Activated T-cell treated with anti-CD3 and anti-CD28 coated beads, Interleukin-2, amount 50 U/mL, for 48 hours (primary cell): ENCODE results near the gene IFITM1.

Source experiments
- DNase-seq, 2 experiments: peaks; one replicate each; pipeline ENCODE4 v3.0.0-alpha.2; 2020

The IFITM1 gene

DNA sequence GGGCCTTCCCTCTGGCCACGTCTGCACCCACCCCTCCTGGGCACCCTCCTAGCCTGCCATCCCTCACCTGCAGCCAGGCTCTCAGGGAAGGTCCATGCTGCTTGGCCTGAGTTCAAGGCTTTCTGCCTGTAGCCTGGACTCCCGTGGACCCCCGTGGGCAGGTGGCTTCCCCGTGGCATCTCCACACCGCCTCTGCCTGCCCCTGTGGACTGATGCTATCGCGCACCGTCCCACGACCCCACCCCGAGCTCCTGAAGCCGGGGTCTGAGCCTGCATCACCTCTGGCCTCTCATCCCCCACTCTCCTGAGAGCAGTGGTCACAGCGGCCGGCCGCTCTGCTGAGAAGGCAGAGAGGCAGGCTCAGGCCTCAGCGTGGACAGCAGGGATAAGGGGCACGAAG is 19.1 kb upstream of the IFITM1 start:
- no peak for DNase-seq

- no peak for DNase-seq
Observed at GRCh38 chr11:295351-296170, 18.3 kb upstream of the IFITM1 start.

DNA sequence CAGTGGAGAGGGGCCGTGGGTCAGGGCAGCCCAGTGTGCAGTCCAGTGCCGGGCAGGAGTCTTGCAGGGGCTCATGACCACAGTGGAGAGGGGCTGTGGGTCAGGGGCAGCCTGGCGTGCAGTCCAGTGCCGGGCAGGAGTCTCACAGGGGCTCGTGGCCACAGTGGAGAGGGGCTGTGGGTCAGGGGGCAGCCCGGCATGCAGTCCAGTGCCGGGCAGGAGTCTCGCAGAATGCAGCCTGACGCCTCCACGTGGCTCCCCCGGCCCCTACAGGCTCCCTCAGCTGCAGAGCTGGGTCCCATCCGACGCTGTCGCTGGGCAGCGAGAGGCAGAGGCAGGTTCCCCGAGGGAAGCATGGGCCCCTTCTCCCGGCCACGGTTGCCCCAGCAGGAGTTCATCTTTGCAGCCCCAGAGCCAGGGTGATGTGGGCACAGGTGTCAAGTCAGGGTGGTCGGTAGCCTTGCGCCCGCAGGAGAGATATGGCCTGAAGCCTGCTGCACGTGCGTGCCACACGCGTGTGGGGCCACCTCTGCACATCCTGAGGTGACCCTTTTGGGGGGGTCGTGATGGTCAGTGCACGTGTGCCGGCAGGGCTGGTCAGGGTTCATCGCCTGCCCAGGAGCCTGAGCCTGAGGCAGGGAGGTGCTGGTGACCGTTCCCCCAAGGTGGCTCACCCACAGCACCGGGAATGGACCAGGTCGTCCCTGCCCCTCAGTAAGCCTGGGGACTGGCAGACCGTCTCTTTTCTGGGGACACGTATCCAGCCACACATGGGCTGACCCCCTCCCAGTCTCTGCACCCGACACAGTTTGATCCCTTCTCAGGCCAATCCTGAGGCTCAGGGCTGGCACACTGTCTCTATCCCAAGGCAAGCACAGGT is 17.4 kb upstream of the IFITM1 start:
- DNase-seq: no peak

DNA sequence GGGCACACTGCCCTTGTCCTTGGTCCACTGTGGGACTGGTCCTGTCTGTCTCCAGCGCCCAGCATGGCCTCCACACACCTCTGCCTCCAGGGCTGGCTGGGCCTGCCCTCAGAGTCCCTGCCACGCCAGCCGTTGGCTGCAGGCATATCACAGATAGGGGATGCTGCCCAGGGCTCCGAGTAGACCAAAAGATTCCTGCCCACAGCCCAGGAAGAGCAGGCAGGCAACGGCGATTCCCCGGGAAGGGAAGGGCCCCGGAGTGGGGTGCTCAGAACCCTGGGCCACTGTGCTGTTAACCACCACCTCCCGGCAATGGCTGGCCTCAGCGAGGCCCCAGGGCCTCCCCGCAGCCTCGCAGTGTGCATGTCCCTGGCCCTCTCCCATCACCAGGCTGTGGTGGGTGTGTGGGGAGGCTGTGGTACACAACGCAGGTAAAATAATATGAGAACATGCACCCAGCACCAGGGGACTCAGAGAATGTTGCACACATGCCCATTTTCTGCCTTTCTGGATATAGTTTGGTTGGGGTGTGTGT is 16.7 kb upstream of the IFITM1 start:
- no peak for DNase-seq

GRCh38 chr11:297586-298405 is 16.0 kb upstream of the IFITM1 start:
- DNase-seq: no peak

DNA sequence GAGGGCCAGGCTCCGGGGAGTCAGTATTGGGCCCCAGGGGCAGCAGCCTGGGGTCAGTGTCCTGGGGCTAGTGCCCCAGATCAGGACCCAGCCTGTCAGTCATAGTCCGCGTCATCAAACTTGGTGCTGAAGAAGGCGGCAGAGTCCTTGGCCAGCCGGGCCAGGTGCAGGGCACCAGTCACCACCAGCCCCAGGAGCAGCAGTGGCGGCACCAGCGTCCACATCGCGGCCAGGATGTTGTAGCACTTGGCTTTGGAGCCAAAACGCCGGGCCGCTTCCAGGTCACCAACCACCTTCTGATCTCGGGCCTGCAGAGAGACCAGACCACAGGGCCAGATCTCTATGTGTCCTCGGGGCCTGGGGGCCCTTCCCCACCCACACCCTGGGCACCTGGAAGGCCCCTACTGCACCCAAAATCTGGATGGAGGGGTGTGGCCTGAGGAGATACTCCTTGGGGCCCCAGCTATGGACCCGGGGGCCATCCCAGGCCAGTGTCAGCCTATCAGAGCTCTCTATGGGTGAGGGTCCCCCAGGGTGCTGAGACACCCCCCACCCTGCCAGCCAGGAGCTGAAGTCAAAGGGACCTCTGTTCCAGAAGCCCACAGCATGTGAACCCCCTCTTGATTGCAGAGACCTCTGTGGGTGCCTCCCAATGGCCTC is 15.3 kb upstream of the IFITM1 start:
- no peak for DNase-seq

GRCh38 chr11:299081-299891 is 14.6 kb upstream of the IFITM1 start, which contains the start of gene IFITM5:
Gene IFITM5, minus strand, starts transcription at chr11:299526. Its CDS starts 36 bp downstream, at chr11:299490.
- no peak for DNase-seq

DNA sequence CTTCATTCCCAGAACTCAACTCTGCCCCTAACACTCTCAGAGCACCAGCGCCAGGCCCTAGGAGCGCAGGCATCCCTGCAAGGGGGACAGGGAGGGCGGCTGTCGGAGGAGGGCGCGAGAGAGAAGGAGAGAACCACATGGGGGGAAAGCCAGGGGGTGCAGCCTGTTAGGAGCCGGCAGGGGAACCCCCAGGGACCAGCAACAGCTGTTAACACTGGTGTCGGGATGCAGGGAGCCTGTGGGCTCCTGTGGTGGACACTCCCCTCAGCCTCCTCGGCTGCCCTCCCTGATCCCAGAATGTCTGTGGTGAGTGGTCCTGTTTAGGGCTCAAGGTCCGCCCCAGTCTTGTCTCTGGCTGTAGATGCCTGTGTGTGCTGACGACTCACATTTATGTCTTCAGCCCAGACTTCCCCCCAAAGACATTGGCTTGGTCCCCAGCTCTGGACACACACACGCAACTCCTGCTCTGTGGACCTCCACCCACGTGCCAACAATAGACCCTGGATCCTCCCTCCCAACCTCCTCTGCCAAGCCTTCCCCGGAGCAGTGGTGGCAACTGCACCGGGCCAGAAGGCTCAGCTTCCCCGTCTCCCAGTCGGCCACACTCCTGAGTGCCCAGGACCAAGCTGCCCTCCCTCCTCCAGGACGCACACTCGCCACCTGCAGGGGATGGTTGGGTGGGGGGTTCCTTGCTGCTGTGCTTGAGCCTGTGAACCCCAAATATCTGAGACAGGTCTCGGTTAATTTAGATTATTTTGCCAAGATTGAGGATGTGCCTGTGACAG is 13.7 kb upstream of the IFITM1 start:
- DNase-seq: no peak

- DNase-seq: no peak
Observed at GRCh38 chr11:303363-303762, 10.5 kb upstream of the IFITM1 start.

DNA sequence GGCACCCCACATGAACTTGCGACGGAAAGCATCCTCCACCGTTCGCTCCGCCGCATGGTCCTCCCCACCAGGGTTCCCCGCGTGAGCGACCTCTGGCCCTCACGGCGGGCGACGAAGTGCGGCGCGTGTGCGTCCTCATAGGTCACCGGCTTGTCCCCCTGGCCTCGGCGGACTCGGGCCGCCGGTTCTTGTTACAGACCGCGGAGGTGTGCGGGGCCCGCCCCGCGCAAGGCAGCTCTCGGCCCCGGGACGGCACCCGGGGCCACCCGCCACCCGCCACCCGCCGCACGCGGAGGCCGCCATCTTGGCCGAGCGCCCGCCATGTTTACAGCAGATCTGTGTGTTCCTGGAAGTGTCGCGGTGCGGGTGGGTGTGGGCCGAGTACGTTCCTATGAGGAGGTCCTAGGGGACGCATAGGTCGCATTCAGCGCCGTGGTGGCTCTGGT is 9.8 kb upstream of the IFITM1 start:
- DNase-seq: no peak

- DNase-seq: peak in 1 of 2 experiments; percentile 67
Observed at GRCh38 chr11:304915-305843, 8.7 kb upstream of the IFITM1 start.

DNA sequence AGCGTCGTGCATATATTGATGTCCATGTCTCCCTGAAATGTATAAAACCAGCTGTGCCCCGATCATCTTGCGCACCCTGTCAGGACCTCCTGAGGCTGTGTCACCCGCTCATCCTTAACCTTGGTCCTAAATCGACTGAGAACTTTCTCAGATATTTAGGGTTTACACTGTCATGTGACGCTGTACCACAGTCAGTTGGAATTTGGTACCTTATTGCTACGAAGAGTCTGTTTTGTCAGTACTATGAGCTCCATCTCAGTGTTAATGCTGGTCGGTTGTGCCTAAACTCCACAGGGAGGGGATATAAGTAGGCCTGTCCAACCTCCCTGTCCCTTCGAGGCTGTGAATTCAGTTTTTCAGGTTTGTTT is 8.0 kb upstream of the IFITM1 start:
- DNase-seq: no peak

DNA sequence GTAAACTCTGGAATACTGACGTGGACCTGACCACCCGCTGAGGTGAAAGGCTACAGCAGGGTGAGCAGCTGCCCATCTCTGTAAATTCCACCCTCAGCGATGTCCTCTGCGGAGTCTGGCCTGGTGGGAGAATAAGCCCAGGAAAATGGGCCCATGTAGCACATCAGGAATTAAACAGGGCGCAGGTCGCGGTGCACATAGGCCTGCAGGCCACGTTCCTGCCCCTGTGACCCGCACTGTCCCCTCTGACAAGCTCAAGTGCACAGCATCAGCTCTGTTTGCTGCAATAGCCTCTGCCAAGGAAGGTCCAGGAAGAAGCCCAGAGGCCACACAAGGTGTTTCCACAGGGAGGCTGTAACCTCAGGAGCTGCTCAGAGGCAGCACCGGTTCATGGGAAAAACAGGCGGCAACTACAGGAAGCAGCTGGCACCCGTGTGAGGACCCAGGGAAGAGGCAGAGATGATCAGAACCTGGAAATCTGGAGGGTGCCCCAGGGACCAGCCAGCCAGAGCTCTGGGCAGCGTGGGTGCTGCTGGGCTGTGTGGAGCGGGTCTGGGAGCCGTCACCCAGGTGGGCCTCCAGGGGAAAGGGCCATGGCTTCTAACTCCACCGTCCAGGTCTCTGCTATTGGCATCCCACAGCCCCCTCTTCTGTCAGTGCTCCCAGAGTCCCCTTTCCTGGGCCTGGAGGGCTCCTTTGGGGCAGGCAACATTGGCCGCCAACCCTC is 7.0 kb upstream of the IFITM1 start:
- DNase-seq: no peak

DNA sequence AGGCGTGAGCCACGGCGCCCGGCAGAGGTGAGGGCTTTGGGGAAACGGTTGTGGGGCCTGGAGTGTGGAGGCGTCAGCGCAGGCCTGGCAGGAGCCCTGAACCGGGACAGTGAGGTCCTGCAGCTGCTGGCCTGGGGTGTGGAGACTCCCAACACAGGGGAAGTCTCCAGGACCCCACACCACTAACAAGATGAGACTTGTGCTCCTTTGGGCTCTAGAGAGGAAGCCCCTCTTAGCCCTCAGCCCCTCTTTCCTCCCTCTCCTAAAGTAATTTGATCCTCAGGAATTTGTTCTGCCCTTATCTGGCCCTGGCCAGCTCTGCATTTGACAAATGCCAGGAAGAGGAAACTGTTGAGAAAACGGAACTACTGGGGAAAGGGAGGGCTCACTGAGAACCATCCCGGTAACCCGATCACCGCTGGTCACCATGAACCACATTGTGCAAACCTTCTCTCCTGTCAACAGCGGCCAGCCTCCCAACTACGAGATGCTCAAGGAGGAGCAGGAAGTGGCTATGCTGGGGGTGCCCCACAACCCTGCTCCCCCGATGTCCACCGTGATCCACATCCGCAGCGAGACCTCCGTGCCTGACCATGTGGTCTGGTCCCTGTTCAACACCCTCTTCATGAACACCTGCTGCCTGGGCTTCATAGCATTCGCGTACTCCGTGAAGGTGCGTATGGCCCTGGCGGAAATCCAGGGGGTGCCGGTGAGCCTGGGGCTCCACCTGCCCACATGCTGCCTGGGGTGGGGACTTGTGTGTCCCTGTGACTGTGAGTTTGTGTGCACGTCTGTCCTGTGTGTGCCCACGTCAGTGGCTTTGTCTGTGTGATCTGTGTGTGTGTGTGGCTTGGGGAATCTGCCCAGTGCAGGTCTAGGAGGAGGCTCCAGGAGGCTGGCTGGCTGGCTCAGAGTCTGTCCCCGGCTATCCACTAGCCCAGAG is 5.8 kb upstream of the IFITM1 start, which contains the start of gene IFITM2:
TSS of gene IFITM2 (plus strand) at position 51 of the 943 bp plus-strand sequence. CDS start at position 428, 377 bp downstream.
- peak; percentile 66 to 69 for DNase-seq

DNA sequence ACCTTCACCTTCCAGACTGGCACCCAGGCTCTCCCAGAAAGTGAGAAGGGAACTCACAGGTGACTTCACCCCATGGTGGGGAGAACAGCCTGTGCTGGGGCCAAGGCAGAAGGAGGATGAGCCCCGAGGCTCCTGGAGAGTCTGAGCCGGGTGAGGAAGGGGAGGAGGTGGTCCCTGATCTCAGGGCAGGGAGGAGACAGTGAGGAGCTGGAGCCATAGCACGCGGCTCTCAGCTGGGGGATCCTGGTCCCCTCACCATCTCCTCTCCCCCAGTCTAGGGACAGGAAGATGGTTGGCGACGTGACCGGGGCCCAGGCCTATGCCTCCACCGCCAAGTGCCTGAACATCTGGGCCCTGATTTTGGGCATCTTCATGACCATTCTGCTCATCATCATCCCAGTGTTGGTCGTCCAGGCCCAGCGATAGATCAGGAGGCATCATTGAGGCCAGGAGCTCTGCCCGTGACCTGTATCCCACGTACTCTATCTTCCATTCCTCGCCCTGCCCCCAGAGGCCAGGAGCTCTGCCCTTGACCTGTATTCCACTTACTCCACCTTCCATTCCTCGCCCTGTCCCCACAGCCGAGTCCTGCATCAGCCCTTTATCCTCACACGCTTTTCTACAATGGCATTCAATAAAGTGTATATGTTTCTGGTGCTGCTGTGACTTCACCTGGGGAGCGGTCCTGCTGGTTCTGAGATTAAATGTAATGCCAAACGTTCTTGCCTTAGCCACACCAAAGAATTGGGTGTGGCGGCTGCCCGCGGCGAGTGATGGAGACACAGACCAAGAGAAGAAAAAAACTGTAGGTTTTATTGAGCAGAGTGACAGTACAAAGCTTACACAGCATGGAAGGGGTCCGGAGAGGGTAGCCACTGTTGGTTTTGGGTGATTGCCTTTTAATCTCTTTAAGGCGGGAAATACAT is 4.8 kb upstream of the IFITM1 start:
- DNase-seq: peak; percentile 58 to 59

- peak in 1 of 2 experiments; percentile 37 for DNase-seq
Observed at GRCh38 chr11:309979-310572, 3.8 kb upstream of the IFITM1 start.
